ENCODE data around the gene LMOD1.
"Not testable (repeated sequence)": the region's sequence is repeated elsewhere in the genome, so short reads cannot be mapped to it uniquely, and the experiment has no call there.

Gene LMOD1

DNA sequence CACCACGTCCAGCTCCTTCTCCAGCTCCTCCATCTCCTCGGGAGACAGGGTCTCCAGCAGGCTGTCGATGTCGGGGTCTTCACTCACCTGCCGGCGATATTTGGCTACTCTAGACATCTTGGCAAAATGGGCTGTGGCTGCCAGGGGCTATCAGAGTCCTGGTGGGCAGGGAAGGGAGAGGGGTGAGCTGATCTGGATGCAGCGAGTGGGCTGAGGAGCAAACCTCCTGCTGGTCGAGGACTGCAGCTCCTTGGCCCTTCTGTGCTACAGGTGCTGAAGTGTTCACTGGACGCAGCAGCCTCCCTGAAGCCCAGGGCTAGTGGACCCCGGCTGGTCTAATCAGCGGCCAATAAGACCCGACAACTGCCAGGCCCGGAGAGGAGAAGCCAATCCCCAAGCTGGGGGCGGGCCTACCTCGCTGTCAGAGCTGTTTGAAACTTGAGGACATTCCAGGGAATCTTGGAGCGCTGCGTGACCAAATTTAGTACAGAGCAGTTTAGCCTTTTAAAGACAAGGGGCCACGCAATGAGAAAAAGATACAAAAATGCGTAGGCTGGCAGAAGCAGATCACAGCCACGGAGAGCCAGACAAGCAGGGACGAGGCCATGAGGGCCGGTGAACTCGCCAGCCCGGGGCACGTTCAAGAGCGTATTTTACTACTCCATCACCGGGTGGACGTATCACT lies at the start of gene LMOD1:
LMOD1 (minus strand) TSS at position 325 of the 685 bp plus-strand sequence; CDS start at position 117, 208 bp downstream.
- DNase-seq (ENCODE audit: low read depth in 2 of 3, low spot score in 1 of 3), result no peak

DNA sequence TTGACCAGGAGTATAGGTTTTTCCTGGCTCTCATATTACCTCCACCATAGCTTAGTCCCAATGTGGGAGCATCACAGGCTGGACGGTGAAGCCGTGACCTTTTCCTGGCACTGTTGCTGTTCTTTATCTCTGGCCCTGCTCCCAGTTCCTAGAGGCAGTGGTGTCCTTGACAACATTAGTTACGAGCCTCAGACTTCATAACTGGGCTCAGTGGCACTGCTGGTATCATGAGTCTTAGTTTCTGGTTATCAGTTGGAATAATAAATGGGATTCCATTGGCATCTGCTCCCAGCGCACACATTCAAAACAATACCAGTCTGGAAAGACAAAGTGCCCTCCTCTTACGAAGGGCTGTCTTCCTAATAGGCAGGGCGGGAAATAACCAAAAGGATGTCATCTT lies 44.1 kb upstream of the LMOD1 start:
- no peak for DNase-seq (ENCODE audit: low read depth in 2 of 3, low spot score in 1 of 3)

DNA sequence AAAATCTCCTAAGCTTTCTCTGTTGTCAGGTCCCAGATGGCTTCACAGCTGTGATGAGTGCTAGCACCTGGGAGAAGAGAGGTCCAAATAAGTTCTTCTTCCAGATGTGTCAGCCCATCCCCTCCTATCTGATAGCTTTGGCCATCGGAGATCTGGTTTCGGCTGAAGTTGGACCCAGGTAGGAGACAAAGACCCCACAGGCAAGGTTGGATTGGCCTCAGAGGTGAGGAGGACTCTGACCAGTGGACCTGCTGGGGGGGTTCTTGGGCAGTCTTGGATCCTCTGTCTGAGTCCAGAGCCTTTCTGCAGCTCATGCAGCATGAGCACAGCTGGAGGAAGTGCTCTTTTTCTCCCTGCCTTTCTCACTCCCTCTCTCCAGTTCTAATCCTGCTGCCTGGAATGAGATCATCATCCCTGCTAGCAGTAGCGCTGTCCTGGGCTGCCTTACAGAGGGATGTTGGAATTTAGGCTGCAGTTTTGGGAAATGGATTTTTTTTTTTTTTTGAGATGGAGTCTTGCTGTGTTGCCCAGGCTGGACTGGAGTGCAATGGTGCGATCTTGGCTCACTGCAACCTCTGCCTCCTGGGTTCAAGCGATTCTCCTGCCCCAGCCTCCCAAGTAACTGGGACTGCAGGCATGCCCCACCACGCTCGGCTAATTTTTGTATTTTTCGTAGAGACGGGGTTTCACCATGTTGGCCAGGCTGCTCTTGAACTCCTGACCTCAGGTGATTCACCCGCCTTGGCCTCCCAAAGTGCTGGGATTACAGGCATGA lies 43.2 kb upstream of the LMOD1 start:
- no peak for DNase-seq (ENCODE audit: low read depth in 2 of 3, low spot score in 1 of 3)

DNA sequence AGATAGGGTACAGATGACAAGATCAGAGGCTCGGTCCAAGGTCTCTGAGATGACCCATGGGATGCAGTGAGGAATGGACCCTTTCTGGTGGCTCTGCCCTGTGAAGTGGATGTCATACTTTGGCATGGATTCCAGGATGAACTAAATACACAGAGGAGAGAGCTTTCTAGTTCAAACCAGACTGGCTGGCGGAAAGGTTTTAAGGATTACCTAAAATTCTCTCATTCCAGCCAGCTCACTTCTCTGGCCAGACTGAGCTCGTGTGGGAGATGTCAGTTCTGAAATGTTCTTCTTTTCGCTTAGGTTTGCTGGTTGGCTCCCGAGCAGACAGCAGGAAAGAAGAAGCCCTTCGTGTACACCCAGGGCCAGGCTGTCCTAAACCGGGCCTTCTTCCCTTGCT lies 42.3 kb upstream of the LMOD1 start:
- DNase-seq (ENCODE audit: low read depth in 2 of 3, low spot score in 1 of 3), result no peak

DNA sequence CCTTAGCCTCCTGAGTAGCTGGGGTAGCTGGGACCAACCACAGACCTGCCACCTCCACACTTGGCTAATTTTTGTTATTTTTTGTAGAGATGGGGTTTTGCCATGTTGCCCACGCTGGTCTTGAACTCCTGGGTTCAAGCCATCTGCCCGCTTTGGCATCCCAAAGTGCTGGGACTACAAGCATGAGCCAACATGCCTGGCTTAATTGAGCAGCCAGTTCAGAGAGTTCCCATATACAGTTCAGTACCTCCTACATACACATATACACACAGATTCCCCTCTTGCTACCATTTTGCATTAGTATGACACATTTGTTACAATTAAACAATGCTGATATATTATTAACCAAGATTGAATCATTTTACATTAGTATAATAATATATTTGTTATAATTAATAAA lies 39.0 kb upstream of the LMOD1 start:
- DNase-seq (ENCODE audit: low read depth in 2 of 3, low spot score in 1 of 3), result no peak

DNA sequence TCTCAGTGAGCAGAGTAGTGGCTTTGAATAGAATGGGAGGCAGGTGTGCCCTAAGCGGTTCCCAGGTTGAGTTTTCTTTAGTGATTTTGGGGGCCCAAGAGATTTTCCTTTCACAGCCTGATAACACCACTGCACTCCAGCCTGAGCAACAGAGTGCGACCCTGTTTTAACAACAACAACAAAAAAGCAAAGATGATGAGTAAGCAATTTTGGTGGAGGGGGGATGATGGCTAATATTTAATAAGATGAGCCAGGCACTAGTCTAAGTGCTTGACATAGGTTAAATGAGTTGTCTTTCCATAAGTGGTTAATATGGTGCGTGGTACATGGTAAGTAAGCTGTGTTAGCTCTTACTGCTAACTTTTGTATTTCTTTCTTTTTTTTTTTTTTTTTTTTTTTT lies 38.1 kb upstream of the LMOD1 start:
- DNase-seq (ENCODE audit: low read depth in 2 of 3, low spot score in 1 of 3), result no peak

DNA sequence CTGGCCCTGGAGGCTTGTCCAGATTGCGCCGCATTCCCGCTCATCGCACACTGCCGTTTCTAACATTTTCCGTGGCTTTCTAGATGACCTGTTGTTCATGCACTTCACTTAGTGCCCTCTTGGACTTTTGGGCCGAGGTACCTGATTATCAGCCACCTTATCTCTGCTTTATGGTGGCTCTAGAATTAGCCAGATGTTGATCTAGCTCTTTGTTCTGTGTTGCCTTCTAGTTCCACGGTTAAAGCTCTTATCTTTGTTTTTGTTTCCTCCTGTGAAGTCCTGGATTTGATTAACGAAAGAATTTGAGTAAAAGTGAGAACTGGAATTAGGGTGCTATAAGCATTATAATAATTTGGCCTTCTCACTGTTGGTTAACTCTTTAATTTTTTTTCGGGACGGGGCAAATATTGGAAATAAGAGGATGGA lies 37.0 kb upstream of the LMOD1 start:
- no peak for DNase-seq (ENCODE audit: low read depth in 2 of 3, low spot score in 1 of 3)

DNA sequence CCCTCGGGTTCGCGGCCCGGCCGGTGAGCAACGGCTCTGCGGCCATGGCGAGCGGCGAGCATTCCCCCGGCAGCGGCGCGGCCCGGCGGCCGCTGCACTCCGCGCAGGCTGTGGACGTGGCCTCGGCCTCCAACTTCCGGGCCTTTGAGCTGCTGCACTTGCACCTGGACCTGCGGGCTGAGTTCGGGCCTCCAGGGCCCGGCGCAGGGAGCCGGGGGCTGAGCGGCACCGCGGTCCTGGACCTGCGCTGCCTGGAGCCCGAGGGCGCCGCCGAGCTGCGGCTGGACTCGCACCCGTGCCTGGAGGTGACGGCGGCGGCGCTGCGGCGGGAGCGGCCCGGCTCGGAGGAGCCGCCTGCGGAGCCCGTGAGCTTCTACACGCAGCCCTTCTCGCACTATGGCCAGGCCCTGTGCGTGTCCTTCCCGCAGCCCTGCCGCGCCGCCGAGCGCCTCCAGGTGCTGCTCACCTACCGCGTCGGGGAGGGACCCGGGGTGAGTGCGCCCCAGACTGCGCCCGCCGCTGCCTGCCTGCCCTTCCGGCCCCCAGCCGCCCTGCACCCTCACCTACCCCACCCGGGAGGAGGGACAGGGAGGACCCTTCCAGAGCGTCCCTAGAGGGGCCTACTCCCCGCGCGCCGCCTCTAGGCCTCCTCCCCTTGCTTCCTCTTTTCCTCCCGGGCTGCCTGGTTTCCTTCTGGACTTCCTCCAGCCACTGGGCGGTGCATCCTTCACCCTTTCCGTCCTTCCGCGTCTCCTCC lies 36.5 kb upstream of the LMOD1 start, which contains the start of gene RNPEP:
RNPEP (plus strand) TSS at position 26 of the 757 bp plus-strand sequence; CDS start at position 45, 19 bp downstream.
- peak; percentile 14 to 37 (median 21) for DNase-seq (ENCODE audit: low read depth in 2 of 3, low spot score in 1 of 3)

DNA sequence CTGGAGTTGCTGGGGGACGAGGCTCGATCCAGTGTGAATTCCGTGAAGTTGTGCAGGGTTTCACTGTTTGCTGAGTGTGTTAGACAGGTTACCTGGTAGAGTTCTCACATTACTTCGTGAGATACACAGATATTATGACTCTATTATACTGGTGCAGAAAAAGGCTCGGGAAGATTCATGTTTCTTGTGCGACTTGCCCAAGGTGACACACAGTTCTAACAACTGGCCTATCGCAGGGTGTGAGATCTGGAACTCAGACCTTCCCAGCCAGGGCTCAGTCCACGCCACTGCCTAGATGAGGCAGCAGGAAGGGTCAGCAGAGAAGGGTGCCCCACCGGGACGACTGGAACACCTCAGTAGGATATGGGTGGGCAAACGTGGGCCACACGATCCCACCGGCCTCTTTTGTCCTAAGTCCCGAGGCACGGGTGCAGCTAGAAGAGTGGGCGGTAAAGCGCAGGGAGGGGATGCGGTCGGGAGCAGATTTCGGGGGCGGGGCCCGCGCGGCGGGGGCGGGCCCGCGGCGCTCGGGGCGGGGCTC lies 35.8 kb upstream of the LMOD1 start:
- DNase-seq (ENCODE audit: low read depth in 2 of 3, low spot score in 1 of 3), result peak; percentile 31 to 67 (median 61)

DNA sequence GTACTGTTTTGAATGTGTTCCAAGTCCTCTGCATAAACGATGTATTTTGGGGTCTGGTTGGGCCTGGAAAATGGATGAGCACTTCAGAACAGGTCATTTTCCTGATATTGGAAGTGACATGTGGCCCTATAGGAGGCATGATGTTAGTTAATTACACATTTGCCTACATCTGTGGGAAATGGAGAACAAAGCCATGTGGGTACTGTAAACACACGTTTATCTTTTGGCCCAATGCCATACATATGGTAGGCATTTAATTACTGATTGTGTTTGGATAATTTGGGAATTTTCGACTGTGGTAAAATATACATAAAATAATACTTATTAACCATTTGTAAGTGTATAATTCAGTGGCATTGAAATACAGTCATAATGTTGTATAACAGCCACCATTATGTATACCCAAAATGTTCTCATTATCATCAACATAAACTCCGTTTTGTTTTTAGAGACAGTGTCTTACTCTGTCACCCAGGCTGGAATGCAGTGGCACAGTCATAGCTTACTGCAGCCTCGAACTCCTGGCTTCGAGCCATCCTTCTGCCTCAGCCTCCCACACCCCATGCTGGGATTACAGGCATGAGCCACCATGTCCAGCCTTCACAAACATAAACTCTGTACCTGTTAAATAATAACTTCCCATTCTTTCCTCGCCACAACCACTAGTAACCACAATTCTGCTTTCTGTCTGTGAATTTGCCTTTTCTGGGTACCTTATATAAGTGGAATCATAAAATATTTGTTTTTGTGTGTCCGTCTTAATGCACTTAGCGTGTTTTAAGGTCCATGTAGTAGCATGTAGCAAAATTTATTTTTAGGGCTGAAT lies 24.2 kb upstream of the LMOD1 start:
- no peak for DNase-seq (ENCODE audit: low read depth in 2 of 3, low spot score in 1 of 3)

DNA sequence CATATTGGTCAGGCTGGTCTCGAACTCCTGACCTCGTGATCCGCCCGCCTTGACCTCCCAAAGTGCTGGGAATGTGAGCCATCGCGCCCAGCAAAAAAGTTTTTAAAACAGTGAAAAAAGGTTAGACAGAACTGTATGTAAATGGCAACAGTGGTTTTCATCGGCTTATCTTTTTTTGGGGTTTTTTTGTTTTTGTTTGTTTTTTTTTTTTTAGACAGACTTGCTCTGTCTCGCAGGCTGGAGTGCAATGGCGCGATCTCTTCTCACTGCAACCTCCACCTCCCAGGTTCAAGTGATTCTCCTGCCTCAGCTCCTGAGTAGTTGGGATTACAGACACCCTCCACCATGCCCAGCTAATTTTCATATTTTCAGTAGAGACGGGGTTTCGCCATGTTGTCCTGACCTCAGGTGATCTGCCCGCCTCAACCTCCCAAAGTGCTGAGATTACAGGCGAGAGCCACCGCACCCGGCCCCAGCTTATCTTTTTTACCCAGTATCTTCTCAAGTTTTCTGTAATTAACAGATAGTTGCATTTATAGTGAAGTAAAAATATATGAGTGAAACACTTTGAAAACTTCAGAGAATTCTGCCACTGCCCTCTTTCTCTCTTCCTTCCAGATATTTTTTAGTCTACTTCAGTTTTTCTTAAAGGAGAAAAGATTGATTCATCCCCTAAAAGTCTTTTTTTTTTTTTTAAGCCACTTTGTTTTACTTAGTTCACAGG lies 22.0 kb upstream of the LMOD1 start:
- no peak for DNase-seq (ENCODE audit: low read depth in 2 of 3, low spot score in 1 of 3)

DNA sequence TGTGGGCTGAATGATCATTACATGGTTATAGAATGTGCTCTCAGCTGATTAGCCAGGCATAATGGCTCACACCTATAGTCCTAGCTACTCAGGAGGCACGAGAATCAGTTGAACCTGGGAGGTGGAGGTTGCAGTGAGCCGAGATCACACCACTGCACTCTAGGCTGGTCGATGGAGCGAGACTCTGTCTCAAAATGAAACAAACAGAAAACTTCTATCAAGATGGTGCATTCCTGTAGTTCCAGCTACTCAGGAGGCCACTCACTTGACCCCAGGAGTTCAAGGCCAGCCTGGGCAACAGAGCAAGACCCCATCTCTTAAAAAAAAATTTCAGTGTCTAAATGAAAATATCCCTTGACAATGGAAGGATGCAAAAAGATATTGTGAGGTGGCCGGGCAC lies 19.8 kb upstream of the LMOD1 start:
- no peak for DNase-seq (ENCODE audit: low read depth in 2 of 3, low spot score in 1 of 3)

DNA sequence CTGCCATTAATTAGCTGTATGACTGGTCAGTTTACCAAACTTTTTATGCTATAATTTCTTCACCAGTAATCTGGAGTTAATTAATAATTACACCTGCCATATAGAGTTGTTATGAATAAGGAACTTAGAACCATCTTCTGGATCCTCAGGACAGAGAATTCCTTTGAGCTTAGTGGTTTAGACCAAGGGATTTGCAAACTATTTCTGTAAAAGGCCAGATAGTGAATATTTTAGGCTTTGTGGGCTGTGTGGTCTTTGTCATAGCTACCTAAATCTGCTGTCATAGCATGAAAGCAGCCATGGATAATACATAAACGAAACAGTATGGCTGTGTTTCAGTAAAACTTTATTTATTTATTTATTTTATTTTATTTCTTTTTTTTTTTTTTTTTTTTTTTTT lies 17.9 kb upstream of the LMOD1 start:
- DNase-seq (ENCODE audit: low read depth in 2 of 3, low spot score in 1 of 3), result no peak

DNA sequence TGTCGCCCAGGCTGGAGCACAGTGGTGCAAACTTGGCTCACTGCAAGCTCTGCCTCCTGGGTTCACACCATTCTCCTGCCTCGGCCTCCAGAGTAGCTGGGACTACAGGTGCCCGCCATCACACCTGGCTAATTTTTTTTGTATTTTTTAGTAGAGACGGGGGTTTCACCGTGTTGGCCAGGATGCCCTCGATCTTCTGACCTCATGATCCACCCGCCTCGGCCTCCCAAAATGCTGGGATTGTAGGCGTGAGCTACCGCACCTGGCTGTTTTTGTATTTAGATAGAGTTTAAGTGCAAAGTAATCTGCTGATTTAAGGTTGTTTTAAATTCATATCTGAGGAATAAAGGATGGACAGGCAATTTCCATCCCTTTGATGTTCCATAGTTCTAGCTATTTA lies 16.0 kb upstream of the LMOD1 start:
- DNase-seq (ENCODE audit: low read depth in 2 of 3, low spot score in 1 of 3), result not testable (repeated sequence)

DNA sequence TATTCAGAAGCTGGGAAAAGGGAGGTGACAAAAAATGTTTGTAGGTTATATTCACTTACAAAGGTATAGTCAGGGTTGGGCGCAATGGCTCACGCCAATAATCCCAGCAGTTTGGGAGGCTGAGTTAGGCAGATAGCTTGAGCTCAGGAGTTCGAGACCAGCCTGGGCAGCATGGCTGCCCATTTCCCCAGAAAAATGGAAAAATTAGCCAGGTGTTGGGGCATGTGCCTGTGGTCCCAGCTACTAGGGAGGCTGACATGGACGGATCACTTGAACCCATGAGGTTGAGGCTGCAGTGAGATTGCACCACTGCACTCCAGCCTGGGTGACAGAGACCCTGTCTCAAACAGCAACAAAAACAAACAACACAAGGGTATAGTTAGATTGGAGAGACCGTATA lies 12.0 kb upstream of the LMOD1 start:
- no peak for DNase-seq (ENCODE audit: low read depth in 2 of 3, low spot score in 1 of 3)

DNA sequence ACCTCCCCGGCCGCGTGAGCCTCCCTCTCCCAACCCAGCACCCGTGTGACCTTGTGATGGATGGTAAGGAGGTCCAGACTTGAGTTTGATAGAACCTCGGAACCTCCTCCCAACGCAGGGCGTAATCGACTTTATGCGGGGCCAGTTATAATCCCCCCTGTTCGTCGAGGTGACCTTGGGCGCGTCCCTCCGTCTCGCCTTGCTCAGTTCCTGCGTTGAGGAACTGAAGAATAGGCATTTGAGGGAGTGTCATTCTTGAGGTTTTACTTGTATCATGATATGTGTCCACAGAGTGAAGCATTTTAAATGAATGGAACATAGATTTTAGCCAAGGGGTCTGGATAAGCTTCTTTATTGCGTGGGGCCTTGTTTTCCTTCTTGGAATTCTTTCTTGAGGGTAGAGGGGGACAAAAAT lies 9.4 kb upstream of the LMOD1 start:
- DNase-seq (ENCODE audit: low read depth in 2 of 3, low spot score in 1 of 3), result no peak

DNA sequence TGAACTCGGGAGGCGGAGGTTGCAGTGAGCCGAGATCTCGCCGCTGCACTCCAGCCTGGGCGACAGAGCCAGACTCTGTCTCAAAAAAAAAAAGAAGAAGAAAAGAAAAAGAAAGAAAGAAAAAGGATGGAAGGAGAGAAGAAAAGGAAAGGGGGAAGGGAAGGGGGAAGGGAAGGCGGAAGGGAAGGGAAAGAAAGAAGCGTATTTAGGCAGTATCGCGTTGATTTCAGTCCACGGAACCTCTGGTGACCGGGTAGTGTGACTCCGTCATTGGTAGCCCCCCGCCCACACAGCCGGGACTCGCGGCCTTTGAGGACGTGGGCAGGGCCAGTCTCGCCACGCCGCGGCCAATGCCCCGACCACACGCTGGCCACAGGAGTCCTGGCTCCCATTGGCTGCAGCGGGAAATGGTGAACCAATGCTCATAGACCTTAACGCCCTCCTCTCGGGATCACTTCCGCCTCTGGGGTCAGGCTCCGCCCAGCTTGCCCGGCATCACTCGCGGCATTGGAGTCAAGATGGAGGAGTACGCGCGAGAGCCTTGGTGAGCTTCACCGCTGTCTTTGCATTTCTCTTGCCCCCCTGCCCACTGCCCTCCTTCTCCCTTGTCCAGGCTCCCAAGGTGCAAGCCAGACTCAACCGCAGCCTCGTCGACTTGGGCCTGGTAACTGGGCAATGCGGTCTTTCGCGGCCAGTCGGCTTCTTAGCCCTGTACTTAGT lies 8.8 kb upstream of the LMOD1 start, which contains the start of gene TIMM17A:
TIMM17A (plus strand) TSS at position 495 of the 720 bp plus-strand sequence; CDS start at position 519, 24 bp downstream.
- peak; percentile 90 to 94 (median 92) for DNase-seq (ENCODE audit: low read depth in 2 of 3, low spot score in 1 of 3)

DNA sequence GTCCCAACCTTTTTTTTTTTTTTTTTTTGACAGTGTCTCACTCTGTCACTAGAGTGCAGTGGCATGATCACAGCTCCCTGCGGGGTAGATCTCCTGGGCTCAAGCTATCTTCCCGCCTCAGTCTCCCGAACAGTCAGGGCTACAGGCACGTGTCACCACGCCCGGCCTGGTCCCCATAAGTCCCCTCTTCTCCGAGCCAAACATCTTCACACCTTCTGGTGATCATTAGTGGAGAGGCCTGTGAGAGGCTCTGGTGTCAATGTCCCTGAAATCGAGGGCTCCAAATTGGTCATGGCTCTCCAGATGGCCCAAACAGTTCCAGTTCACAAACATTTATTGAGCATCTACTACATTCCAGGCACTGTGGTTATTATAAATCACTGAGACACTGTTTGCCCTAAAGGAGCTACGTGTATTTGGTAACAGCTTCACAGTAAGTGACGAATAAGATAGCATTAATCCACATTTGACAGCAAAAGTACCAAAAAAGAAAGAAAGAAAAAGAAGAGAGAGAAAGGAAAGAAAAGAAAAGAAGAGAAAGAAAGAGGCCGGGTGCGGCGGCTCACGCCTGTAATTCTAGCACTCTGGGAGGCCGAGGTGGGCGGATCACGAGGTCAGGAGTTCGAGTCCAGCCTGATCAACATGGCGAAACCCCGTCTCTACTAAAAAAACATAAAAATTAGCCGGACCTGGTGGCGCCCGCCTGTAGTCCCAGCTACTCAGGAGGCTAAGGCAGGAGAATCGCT lies 8.1 kb upstream of the LMOD1 start:
- DNase-seq (ENCODE audit: low read depth in 2 of 3, low spot score in 1 of 3), result peak in 2 of 3 donors; percentile 7 to 10
